ENCODE results near the gene TAF1B. TPM values are rescaled to one million over a fixed set of nuclear protein-coding genes. Genes with fewer than 3 reads are reported as not detected.

TAF1B gene
- total and polyA plus RNA-seq, 2 donors from 2014 or later, result 8.8 to 27.7 TPM

DNA sequence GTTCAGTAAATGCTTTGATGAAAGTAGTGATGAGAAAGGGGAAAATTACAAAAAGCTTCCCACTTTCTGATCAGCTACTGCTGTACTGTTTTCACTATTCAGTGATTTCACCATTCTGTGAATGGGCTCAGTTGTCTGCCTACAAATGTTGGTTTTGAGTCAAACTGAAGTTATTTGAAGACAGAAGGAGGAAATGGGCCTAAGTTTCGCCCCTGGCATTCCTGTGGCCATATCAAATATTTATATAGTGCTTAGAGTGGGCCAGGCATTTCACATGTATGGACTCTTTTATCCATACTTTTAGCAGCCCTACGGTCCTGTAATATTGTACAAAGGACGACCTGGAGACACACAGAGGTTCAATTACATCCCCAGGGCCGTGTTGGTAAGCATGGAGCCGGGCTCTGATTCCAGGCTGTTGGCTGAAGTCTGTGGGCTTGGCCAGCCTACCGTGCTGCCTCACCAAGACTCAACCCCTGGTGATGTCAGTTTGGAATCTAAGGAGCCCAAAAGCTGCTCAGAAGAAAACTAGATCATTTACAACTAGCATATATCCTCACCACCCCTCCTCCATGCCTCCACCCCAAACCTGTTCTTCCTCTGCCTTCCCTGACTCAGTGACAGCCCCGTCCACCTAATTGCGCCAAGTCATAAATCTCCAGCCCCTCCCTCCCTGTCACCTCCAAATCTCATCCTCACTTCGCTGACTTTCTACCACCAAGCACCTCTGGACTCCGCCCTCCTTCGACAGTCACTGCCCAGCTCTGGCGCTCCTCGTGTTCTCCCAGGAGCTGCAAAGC lies 98.1 kb downstream of the TAF1B start:
- Histone ChIP-seq H3K4me3 (ENCODE audit: low read length in 3 of 3) (no peak overlapping the region), H3K4me1 (ENCODE audit: control insufficient read depth in 2 of 3, insufficient read depth in 2 of 3, low read depth in 1 of 3, low read length in 3 of 3) (no peaks in the 10 kb centered on the region), H3K9me3 (ENCODE audit: control insufficient read depth in 2 of 3, insufficient read depth in 1 of 3, low read length in 3 of 3) (no peaks in the 10 kb centered on the region), H3K36me3 (ENCODE audit: control insufficient read depth in 2 of 3, insufficient read depth in 3 of 3, low read length in 3 of 3) (no peaks in the 10 kb centered on the region), H3K27ac (ENCODE audit: low read depth in 2 of 2, low read length in 2 of 2) (no peak overlapping the region), H3K27me3 (ENCODE audit: control insufficient read depth, insufficient read depth, low read length) (no peaks in the 10 kb centered on the region), H3K9ac (ENCODE audit: low read length in 3 of 3) (no peak overlapping the region)
- TF ChIP-seq, protein P1, sequence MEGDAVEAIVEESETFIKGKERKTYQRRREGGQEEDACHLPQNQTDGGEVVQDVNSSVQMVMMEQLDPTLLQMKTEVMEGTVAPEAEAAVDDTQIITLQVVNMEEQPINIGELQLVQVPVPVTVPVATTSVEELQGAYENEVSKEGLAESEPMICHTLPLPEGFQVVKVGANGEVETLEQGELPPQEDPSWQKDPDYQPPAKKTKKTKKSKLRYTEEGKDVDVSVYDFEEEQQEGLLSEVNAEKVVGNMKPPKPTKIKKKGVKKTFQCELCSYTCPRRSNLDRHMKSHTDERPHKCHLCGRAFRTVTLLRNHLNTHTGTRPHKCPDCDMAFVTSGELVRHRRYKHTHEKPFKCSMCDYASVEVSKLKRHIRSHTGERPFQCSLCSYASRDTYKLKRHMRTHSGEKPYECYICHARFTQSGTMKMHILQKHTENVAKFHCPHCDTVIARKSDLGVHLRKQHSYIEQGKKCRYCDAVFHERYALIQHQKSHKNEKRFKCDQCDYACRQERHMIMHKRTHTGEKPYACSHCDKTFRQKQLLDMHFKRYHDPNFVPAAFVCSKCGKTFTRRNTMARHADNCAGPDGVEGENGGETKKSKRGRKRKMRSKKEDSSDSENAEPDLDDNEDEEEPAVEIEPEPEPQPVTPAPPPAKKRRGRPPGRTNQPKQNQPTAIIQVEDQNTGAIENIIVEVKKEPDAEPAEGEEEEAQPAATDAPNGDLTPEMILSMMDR (IDR thresholded peaks at IDR 0.05; ENCODE audit: borderline replicate concordance, extremely low read depth, insufficient read depth), result no peak
- peak in 4 of 5 donors; percentile 33 to 79 (median 48) for DNase-seq
- no peak for FAIRE-seq
- intact Hi-C loops (cut with DNase I), result no loop called here

DNA sequence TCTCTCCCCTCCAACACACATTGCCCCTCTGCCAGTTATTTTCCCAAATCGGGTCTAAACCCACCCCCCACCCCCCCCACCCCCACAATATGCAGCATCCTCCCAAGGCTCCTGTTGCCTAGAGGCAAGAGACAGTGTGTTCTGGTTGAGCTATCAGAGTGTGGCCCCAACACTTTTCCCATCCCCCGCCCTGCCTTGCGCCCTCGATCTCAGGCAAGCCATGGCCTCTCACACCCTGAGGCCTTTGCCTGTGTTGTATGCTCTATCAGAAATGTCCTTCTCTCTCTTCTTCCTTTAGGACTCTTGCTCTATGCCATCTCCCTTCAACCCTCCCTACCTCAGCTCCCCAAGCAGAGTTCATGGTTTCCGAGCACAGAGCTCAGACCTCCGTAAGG lies 98.7 kb downstream of the TAF1B start:
- Histone ChIP-seq H3K36me3 (ENCODE audit: control insufficient read depth in 2 of 3, insufficient read depth in 3 of 3, low read length in 3 of 3) (no peaks in the 10 kb centered on the region), H3K27ac (ENCODE audit: low read depth in 2 of 2, low read length in 2 of 2) (no peak overlapping the region), H3K4me3 (ENCODE audit: low read length in 3 of 3) (no peak overlapping the region), H3K27me3 (ENCODE audit: control insufficient read depth, insufficient read depth, low read length) (no peaks in the 10 kb centered on the region), H3K4me1 (ENCODE audit: control insufficient read depth in 2 of 3, insufficient read depth in 2 of 3, low read depth in 1 of 3, low read length in 3 of 3) (no peaks in the 10 kb centered on the region), H3K9me3 (ENCODE audit: control insufficient read depth in 2 of 3, insufficient read depth in 1 of 3, low read length in 3 of 3) (no peaks in the 10 kb centered on the region), H3K9ac (ENCODE audit: low read length in 3 of 3) (no peak overlapping the region)
- FAIRE-seq, result no peak
- intact Hi-C loops (cut with DNase I), result no loop called here
- TF ChIP-seq, protein P1 (IDR thresholded peaks at IDR 0.05; ENCODE audit: borderline replicate concordance, extremely low read depth, insufficient read depth), result no peak
- no peak for DNase-seq

DNA sequence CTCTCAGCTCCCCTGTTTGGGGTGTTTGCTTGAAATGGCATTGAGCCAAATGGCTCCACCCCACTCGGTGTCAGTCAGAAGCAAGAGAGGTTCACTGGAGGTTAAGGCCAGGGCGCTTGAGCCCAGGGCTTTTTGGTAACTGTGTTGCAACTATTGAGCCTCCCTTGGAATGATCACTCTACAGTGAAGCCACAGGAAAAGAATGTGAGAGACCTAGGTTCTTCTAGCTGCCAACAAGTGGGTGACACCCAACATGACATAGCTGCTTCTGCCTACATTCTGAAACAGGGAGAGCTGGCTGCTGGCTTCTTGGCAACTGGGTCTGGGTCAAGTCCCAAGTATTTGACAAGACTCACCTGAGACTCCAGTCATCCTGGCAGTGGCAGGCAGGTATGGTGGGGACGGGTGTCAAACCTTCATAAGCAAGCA lies 101.1 kb downstream of the TAF1B start:
- Histone ChIP-seq H3K9ac (ENCODE audit: low read length in 3 of 3) (no peak overlapping the region), H3K4me3 (ENCODE audit: low read length in 3 of 3) (no peak overlapping the region), H3K27ac (ENCODE audit: low read depth in 2 of 2, low read length in 2 of 2) (no peak overlapping the region), H3K27me3 (ENCODE audit: control insufficient read depth, insufficient read depth, low read length) (no peaks in the 10 kb centered on the region), H3K4me1 (ENCODE audit: control insufficient read depth in 2 of 3, insufficient read depth in 2 of 3, low read depth in 1 of 3, low read length in 3 of 3) (no peaks in the 10 kb centered on the region), H3K36me3 (ENCODE audit: control insufficient read depth in 2 of 3, insufficient read depth in 3 of 3, low read length in 3 of 3) (no peaks in the 10 kb centered on the region), H3K9me3 (ENCODE audit: control insufficient read depth in 2 of 3, insufficient read depth in 1 of 3, low read length in 3 of 3) (no peaks in the 10 kb centered on the region)
- intact Hi-C loops (cut with DNase I), result no loop called here
- DNase-seq (peak in 1 of 5 donors; percentile 41), FAIRE-seq (no peak)
- TF ChIP-seq, protein P1 (IDR thresholded peaks at IDR 0.05; ENCODE audit: borderline replicate concordance, extremely low read depth, insufficient read depth), result no peak

Data from kidney (tissue), 14 donors.